AG10803 (cell line): ENCODE results near the gene CHPF2.

ENCODE experiments used
- DNase-seq: peaks from one replicate; pipeline ENCODE4 v3.0.0; 2010; ENCODE audit warnings: low read depth
- H3K4me3 ChIP-seq: 2 replicates; pipeline ENCODE4 v1.5.1; 2011; ENCODE audit warnings: mild to moderate bottlenecking, low read length, control low read depth
- TF ChIP-seq, protein P1 (sequence below): conservative IDR thresholded peaks from 2 replicates; pipeline ENCODE4 v1.5.1; 2011; ENCODE audit warnings: mild to moderate bottlenecking, low read length, control low read depth, inconsistent platforms

Gene CHPF2

DNA sequence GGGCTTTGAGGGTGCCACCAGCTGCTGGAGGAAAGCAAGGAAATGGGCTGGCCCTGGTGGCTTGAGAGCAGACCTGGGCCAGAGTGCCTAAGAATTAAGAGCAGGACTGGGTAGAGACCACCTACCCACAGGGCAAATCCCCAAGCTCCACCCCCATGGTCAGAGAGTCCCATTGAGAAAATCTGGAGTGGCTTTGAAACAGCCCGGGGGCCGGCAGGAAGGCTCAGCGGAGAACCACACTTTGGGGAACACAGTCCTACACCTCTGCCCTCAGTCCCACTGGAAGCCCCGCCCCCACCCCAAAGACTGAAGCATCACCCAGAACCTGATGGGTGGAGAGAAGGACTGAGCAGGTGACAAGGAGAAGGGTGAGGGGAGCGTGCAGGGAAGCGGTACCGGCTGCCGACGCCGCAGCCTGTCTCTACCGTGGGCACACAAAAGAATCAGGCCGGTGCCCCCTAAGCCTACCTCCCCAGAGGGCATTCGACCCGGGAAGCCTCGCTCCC lies 12.6 kb downstream of the CHPF2 start:
- TF ChIP-seq, protein P1, sequence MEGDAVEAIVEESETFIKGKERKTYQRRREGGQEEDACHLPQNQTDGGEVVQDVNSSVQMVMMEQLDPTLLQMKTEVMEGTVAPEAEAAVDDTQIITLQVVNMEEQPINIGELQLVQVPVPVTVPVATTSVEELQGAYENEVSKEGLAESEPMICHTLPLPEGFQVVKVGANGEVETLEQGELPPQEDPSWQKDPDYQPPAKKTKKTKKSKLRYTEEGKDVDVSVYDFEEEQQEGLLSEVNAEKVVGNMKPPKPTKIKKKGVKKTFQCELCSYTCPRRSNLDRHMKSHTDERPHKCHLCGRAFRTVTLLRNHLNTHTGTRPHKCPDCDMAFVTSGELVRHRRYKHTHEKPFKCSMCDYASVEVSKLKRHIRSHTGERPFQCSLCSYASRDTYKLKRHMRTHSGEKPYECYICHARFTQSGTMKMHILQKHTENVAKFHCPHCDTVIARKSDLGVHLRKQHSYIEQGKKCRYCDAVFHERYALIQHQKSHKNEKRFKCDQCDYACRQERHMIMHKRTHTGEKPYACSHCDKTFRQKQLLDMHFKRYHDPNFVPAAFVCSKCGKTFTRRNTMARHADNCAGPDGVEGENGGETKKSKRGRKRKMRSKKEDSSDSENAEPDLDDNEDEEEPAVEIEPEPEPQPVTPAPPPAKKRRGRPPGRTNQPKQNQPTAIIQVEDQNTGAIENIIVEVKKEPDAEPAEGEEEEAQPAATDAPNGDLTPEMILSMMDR, result no peak
- no peak for DNase-seq
- peak overlapping the region; percentile 41 for H3K4me3 ChIP-seq

DNA sequence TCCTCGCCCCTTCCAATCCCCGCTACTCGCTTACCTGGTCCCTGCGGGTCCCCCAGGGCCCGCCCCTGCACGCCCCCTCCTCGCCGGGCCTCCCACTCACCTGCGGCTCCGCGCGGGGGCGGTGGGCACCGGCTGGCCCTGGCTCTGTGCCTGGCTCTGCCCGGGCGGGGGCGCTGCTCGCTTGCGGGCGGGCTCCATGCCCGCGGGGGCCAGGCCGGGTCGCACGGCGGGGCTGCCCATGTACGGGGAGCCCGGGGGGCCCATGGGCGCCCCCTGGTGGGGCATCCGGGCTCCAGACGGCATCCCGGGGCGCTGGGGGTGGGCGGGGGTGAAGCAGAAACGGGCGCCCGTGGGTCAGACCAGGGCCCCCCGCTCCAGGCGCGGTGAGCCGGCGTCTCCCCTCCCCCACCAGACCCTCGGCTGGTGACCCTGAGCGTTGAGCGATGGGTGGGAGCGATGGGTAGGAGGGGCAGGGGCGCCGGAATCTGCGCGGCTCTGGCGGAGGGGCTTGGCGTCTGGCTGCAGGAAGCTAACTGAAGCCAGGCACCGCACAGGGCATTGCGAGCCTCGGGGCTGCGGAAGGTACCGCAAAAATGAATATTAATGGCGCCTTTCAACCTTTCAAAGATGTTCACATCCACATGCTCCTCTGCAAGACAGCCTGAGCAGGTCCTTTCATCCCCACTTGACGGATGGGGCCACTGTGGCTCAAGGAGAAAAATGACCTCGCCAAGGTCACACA lies 13.2 kb downstream of the CHPF2 start:
- H3K4me3 ChIP-seq, result peak overlapping the region; percentile 41
- DNase-seq, result no peak
- TF ChIP-seq, protein P1, result peak; percentile 37; the same call in 1 of the 2 replicates

DNA sequence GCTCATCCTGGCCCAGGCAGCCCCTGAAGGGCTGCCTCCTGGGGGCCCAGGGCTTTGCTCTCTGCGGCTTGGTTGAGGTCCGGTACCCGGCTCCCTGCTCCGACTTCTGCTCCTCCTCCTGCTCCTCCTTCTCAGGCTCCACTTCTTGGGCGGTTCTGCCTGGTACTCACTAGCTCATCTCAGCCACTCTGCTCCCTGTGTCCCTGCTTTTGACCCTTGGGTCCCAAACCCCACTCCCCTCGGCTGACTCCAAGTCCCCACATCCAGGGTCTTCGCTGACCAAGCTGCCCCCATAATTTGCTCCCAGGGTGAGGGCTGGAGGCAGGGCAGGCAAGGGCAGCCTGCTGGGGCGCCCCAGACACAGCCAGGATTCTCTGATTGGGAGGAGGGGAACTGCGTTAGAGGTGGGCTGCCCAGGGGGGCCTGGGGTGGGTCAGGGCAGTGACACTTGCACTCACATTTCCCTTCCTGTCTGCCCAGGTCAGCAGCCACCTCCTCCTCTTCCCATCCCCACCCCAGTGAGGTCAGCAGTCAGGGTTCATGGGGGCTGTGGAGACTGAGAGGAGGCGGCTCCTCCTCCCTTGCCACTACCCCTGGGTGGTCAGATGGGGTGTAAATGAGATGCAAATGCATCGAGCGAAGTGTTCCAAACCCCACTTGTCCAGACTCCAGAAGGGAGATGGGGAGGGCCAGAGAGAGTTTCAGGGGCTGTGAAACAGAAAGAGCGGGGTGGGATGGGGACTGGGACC lies 14.0 kb downstream of the CHPF2 start:
- DNase-seq, result no peak
- TF ChIP-seq, protein P1, result no peak
- peak overlapping the region; percentile 73 for H3K4me3 ChIP-seq

DNA sequence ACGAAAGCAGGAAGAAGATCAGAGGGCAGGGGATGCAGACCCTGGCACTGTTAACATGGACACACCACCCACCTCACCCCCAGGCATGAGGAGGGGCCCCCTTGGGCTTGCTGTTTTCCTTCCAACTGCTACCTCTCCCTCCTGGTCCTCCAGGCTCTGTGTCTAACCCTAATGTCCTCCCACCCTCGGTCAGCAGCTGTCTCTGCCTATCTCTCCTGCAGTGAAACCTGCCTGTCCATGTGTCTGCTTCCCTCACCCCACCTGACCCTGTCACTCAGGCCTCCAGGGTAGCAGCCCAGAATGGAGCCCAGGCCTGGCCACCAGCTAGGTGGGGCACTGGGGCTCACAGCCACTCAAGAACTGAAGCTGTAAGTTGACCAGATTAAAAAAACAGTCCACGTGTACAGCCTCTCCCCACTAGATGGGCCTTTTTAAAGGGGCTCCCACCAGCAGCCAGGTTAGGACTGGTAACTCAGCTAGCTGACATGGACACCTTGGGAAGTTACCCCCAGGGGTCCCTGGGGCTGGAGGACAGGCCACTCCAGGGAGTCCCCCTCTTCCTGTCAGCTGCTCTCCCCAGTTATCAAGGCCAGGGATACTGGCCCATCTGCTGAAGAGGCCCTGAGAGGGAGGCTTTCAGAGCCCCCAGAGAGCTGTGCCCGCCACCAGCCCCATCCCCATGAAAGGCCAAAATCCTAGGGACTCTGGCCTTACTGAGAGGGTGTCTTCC lies 14.7 kb downstream of the CHPF2 start:
- no peak for DNase-seq
- H3K4me3 ChIP-seq, result peak overlapping the region; percentile 73
- TF ChIP-seq, protein P1, result no peak

DNA sequence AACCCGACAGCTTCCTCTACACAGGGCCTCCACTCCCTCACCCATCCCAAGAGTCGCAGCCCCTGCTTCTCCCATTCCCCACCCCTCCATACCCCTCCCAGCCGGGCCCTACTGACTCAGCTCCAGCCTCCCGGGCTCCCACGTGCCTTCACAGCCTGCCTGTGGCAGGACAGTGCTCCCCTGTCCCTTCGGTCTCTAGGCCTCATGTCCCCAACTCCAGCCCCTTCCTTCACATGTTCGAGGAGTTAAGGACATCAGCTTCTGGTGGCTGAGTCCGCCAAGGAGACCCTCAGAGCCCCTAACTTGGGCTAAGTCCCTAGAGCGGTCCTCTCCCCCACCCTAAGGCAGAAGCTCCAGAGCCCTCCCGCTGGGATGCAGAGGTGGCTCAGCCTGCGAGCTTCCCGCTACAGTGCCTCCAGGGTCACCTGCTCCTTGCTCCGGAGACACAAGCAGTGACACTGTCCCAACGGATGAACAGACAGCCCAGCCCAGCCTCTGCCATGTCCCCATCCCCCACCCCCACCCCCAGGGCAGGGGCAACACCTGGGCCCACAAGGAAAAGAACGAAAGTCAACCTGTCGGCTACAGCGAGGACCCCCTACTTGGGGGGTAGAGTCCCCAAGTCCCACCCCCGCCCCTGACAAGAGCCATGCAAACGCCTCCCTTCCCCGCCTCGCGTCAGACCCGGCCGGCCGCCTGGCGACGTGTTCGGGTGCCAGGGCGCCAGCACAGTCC lies 15.5 kb downstream of the CHPF2 start:
- TF ChIP-seq, protein P1, result no peak
- no peak for DNase-seq
- peak overlapping the region; percentile 73 for H3K4me3 ChIP-seq

DNA sequence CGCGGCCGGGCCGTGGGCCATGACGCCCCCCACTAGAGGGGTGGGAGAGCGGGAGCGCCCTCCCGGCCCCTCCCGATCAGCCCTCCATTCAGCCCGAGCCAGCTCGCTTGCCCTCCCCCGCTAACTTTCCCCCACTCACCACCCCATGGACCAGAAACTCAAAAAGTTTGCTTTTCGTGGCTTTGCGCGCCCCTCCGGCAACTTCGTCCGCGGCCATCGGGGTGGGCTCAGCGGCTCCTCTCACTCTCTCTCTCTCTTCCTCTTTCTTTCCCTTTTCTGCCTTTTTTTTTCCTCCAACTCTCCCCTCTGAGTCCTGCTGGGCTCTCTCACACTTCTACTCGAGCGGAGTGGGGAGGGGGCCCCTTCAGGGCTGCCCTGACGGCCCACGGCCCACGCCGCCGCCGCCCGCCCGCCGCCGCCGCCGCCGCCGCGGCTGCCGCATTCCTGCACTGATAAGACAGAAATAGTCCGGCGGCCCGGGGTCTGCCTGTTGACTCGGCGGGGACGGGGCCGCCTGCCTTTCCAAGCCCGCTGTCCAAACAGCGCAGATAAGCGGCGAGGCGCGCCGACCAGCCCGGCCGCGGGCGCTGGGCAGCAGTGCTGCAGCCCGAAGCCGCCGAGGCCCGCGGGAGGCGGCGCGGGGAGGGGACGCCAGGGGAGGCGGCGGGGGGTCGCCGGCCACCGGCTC lies 16.2 kb downstream of the CHPF2 start, which contains the start of gene SMARCD3:
TSS of gene SMARCD3 (minus strand) at position 349 of the 688 bp plus-strand sequence. CDS start at position 217, 132 bp downstream.
- DNase-seq, result peak; percentile 53
- H3K4me3 ChIP-seq, result peak within 1 kb of the TSS; percentile 73
- TF ChIP-seq, protein P1, result no peak
